BLaER1 treated with 17β-estradiol and CSF1 and Interleukin-3, amounts not matched to agents 10 nM and 100 nM (cell line): Measurements from ENCODE around the gene RGS3.

Experiments used
- H3K27ac ChIP-seq, 11 experiments: shearing (Covaris generic); formaldehyde crosslinking; 2 replicates each; pipeline ENCODE4 v1.8.1; 2022
- H3K27me3 ChIP-seq, 11 experiments: shearing (Covaris generic); formaldehyde crosslinking; 2 replicates each; pipeline ENCODE4 v1.8.1; 2022
- H3K36me3 ChIP-seq, 11 experiments: shearing (Covaris generic); formaldehyde crosslinking; 2 replicates each; pipeline ENCODE4 v1.8.1; 2022
- H3K4me1 ChIP-seq, 10 experiments: shearing (Covaris generic); formaldehyde crosslinking; 2 replicates each; pipeline ENCODE4 v1.8.1; 2022
- H3K4me2 ChIP-seq, 11 experiments: shearing (Covaris generic); formaldehyde crosslinking; 2 replicates each; pipeline ENCODE4 v1.8.1; 2022
- H3K4me3 ChIP-seq, 10 experiments: shearing (Covaris generic); formaldehyde crosslinking; 2 replicates each; pipeline ENCODE4 v1.8.1; 2022
- H3K9ac ChIP-seq, 11 experiments: shearing (Covaris generic); formaldehyde crosslinking; 2 replicates each; pipeline ENCODE4 v1.8.1; 2022
- H3K9me3 ChIP-seq, 11 experiments: shearing (Covaris generic); formaldehyde crosslinking; replicated peaks in 1 of 11; 2 replicates each; pipeline ENCODE4 v1.8.1; 2022
- H4K20me1 ChIP-seq, 11 experiments: shearing (Covaris generic); formaldehyde crosslinking; 2 replicates each; pipeline ENCODE4 v1.8.1; 2022
- Cebpa-rat ChIP-seq, 11 experiments: shearing (Covaris generic); IDR thresholded peaks; 2 replicates each; pipeline ENCODE4 v1.8.1; 2022

RGS3 gene

GRCh38 chr9:113621309-113621791, 157.8 kb downstream of the RGS3 start:
- Histone ChIP-seq H4K20me1 (no peaks in the 10 kb centered on the region), H3K4me3 (no peak overlapping the region), H3K27me3 (no peaks in the 10 kb centered on the region), H3K4me2 (peak overlapping the region in 7 of 11 experiments; percentile 59 to 79 (median 73); a peak in 7 of 22 replicates), H3K9me3 (0 out of 22 replicates have a peak, but pooled peaks cover 0 to 6% (median 0%) of the 10 kb centered on the region in 11 experiments), H3K27ac (no peak overlapping the region), H3K9ac (no peak overlapping the region), H3K4me1 (peaks cover 53 to 92% (median 83%) of the 10 kb centered on the region in 10 experiments), H3K36me3 (no peaks in the 10 kb centered on the region)
- no peak for TF ChIP-seq Cebpa-rat (IDR thresholded peaks at IDR 0.05)

DNA sequence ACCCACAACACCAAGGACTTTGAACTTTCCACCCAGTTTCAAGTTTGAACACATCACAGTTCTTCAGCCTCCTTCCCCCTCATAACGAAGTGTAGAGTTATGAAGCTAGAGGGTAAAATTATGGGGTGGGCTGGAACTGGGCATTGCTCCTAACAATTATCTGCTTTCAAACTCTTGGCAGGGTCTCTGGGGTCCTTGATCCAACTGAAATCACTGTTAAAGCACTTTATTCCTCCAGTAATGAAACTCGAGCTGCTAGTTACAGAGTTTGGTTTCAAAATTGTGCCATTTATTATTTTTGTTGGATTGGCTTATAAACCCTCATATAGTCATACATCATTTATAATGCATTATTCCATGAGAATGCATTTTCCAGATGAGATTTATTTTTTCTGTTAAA, 158.5 kb downstream of the RGS3 start:
- H3K9ac ChIP-seq = no peak overlapping the region
- TF ChIP-seq Cebpa-rat (IDR thresholded peaks at IDR 0.05) = no peak
- H4K20me1 ChIP-seq = no peaks in the 10 kb centered on the region
- no peaks in the 10 kb centered on the region for H3K36me3 ChIP-seq
- H3K27me3 ChIP-seq = no peaks in the 10 kb centered on the region
- 0 out of 22 replicates have a peak, but pooled peaks cover 0 to 6% (median 0%) of the 10 kb centered on the region in 11 experiments for H3K9me3 ChIP-seq
- no peak overlapping the region for H3K4me2 ChIP-seq
- H3K4me3 ChIP-seq = no peak overlapping the region
- no peak overlapping the region for H3K27ac ChIP-seq
- H3K4me1 ChIP-seq = peaks cover 47 to 91% (median 77%) of the 10 kb centered on the region in 10 experiments

DNA sequence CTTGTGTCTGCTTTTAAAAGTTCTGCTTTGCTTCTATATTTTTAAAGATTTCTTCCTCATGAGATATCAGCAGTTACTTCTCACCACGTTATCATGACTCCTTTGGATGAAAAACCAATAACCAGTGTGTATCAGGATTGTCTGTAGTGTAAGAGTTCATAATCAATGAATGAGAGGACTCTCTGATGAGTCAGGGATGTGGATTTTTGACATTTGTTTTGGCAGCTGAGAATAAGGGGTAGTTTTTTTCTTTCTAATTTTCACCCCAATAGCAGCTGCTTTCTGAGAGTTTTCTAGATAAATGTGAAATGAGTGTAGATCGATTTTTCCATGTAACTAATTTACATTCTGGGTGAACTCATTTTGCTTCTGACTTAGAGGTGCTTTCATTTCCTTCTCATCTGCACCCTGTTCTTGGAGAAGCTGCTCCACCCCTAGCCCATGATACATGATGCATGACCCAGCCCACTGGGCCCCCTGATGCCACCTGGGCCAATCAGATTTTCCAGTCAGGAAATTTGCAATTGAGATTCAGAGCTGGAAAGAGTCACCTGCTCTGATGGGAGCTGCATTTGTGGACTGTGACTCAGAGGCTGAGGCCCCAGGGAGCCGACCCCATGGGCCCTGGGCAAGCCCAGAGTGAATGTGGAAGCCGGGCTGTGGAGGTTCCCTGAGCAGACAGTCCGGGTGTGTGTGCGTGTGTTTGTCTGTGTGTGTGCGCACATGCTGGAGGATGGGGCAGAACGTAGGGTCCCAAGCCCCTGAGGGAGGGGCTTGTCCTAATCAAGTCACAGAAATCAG, 159.3 kb downstream of the RGS3 start:
- no peaks in the 10 kb centered on the region for H3K36me3 ChIP-seq
- peak overlapping the region in 5 of 11 experiments; percentile 14 to 40 (median 30); a peak in 2 of 22 replicates for H3K9ac ChIP-seq
- H3K4me2 ChIP-seq = peak overlapping the region; percentile 48 to 84 (median 65)
- peak overlapping the region in 7 of 11 experiments; percentile 6 to 50 (median 27); a peak in 9 of 22 replicates for H3K27ac ChIP-seq
- H3K4me1 ChIP-seq = peaks cover 45 to 88% (median 72%) of the 10 kb centered on the region in 10 experiments
- 0 out of 22 replicates have a peak, but pooled peaks cover 0 to 6% (median 0%) of the 10 kb centered on the region in 11 experiments for H3K9me3 ChIP-seq
- no peak overlapping the region for H3K4me3 ChIP-seq
- H4K20me1 ChIP-seq = no peaks in the 10 kb centered on the region
- H3K27me3 ChIP-seq = no peaks in the 10 kb centered on the region
- no peak for TF ChIP-seq Cebpa-rat (IDR thresholded peaks at IDR 0.05)

- H3K4me2 ChIP-seq = peak overlapping the region in 10 of 11 experiments; percentile 48 to 84 (median 66); a peak in 19 of 22 replicates
- H3K36me3 ChIP-seq = no peaks in the 10 kb centered on the region
- H3K9ac ChIP-seq = no peak overlapping the region
- H3K4me1 ChIP-seq = peaks cover 39 to 78% (median 62%) of the 10 kb centered on the region in 10 experiments
- TF ChIP-seq Cebpa-rat (IDR thresholded peaks at IDR 0.05) = no peak
- H3K4me3 ChIP-seq = no peak overlapping the region
- 0 out of 22 replicates have a peak, but pooled peaks cover 0 to 6% (median 0%) of the 10 kb centered on the region in 11 experiments for H3K9me3 ChIP-seq
- peak overlapping the region in 2 of 11 experiments; percentile 18 to 27; a peak in 1 of 22 replicates for H3K27ac ChIP-seq
- H4K20me1 ChIP-seq = no peaks in the 10 kb centered on the region
- H3K27me3 ChIP-seq = no peaks in the 10 kb centered on the region
Measured at GRCh38 chr9:113623851-113624485, 160.4 kb downstream of the RGS3 start.

DNA sequence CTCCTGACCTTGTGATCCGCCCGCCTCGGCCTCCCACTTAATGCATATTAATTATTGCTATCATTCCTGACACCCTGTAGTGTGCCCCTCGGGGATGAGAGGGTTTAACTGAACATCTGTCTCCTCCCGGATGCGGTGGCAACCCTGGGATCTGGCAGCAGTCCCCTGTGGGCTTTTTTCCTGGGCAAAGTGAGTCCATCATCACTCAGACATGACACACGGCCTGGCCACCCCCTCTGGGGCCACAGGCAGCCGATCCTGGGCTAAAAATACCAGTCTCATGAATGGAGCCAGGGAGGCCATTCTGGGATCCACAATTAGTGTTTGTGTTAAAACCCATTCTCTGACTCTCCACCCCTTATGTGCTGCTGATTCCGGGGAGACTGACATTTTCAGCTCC, 161.2 kb downstream of the RGS3 start:
- Histone ChIP-seq H3K27ac (peak overlapping the region in 7 of 11 experiments; percentile 22 to 70 (median 52); a peak in 13 of 22 replicates), H3K4me1 (peaks cover 31 to 71% (median 55%) of the 10 kb centered on the region in 10 experiments), H3K9me3 (0 out of 22 replicates have a peak, but pooled peaks cover 0 to 6% (median 0%) of the 10 kb centered on the region in 11 experiments), H3K4me2 (peak overlapping the region; percentile 2 to 81 (median 68); a peak in 18 of 22 replicates), H3K4me3 (no peak overlapping the region), H3K9ac (peak overlapping the region in 5 of 11 experiments; percentile 12 to 55 (median 35); a peak in 6 of 22 replicates), H3K27me3 (no peaks in the 10 kb centered on the region), H3K36me3 (no peaks in the 10 kb centered on the region), H4K20me1 (no peaks in the 10 kb centered on the region)
- TF ChIP-seq Cebpa-rat (IDR thresholded peaks at IDR 0.05) = no peak

- Histone ChIP-seq H4K20me1 (no peaks in the 10 kb centered on the region), H3K9ac (peak overlapping the region in 4 of 11 experiments; percentile 12 to 42 (median 32); a peak in 3 of 22 replicates), H3K27me3 (no peaks in the 10 kb centered on the region), H3K4me1 (peaks cover 23 to 63% (median 47%) of the 10 kb centered on the region in 10 experiments), H3K27ac (peak overlapping the region in 6 of 11 experiments; percentile 39 to 70 (median 53); a peak in 13 of 22 replicates), H3K4me3 (no peak overlapping the region), H3K4me2 (peak overlapping the region in 10 of 11 experiments; percentile 2 to 81 (median 69); a peak in 17 of 22 replicates), H3K36me3 (no peaks in the 10 kb centered on the region), H3K9me3 (0 out of 22 replicates have a peak, but pooled peaks cover 0 to 6% (median 0%) of the 10 kb centered on the region in 11 experiments)
- no peak for TF ChIP-seq Cebpa-rat (IDR thresholded peaks at IDR 0.05)
Measured at GRCh38 chr9:113625486-113625885, 162.0 kb downstream of the RGS3 start.

DNA sequence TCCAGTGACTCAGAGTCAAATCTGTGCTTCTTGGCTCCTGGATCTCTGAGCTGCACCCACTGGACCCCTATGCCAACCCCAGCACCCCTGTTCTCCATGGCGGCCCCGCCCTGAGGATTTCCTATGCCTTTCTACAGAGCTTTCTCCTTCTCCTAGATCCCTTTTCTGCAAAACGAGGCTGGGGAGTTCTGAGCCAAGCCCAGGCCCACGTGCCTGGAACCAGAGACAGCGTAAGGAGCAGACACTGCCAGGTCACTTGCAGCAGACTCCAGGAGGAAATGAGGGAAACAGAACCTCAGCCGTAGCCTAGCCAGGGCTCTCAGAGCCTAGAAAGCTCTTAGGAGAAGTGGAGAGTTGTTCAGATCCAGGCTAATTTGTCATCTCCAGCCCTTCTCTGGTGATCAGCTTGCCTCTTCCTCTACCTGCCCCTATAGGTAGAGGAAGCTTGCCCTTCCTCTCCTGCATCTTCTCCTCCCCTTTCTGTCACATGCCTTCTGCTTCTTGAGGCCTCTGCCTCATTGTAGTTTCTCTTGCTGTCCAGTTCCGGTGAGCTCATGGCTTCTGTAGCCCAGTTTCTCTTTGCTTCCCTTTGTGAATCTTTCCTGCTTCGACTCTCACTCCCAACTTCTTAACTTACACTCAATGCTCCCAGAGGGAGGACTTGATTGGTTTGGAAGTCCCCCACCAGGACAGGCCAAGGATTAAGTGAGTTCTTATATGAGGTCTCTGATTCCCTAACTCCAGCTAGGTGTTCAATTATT, 163.4 kb downstream of the RGS3 start:
- Histone ChIP-seq H3K9me3 (0 out of 22 replicates have a peak, but pooled peaks cover 0 to 2% (median 0%) of the 10 kb centered on the region in 11 experiments), H3K4me1 (peaks cover 31 to 51% (median 38%) of the 10 kb centered on the region in 10 experiments), H3K4me3 (no peak overlapping the region), H3K27ac (no peak overlapping the region), H3K27me3 (no peaks in the 10 kb centered on the region), H4K20me1 (no peaks in the 10 kb centered on the region), H3K9ac (no peak overlapping the region), H3K4me2 (0 out of 22 replicates have a peak overlapping the region, but pooled peaks of 1 of the 11 experiments have one; percentile 6), H3K36me3 (no peaks in the 10 kb centered on the region)
- no peak for TF ChIP-seq Cebpa-rat (IDR thresholded peaks at IDR 0.05)

- Histone ChIP-seq H4K20me1 (no peaks in the 10 kb centered on the region), H3K9ac (no peak overlapping the region)
Measured at GRCh38 chr9:113628621-113629020, 165.1 kb downstream of the RGS3 start.

More at GRCh38 chr9:113628621-113629020, 165.1 kb downstream of the RGS3 start:
- H3K4me2 ChIP-seq = no peak overlapping the region
- H3K27me3 ChIP-seq = no peaks in the 10 kb centered on the region
- H3K27ac ChIP-seq = no peak overlapping the region
- TF ChIP-seq Cebpa-rat (IDR thresholded peaks at IDR 0.05) = no peak
- H3K36me3 ChIP-seq = no peaks in the 10 kb centered on the region
- no peak overlapping the region for H3K4me3 ChIP-seq
- H3K4me1 ChIP-seq = peaks cover 17 to 35% (median 27%) of the 10 kb centered on the region in 10 experiments
- H3K9me3 ChIP-seq = no peaks in the 10 kb centered on the region
